Measurements from ENCODE around the gene CD1B.
"Not testable (repeated sequence)": the region's sequence is repeated elsewhere in the genome, so short reads cannot be mapped to it uniquely, and the experiment has no call there.

CD1B gene

DNA sequence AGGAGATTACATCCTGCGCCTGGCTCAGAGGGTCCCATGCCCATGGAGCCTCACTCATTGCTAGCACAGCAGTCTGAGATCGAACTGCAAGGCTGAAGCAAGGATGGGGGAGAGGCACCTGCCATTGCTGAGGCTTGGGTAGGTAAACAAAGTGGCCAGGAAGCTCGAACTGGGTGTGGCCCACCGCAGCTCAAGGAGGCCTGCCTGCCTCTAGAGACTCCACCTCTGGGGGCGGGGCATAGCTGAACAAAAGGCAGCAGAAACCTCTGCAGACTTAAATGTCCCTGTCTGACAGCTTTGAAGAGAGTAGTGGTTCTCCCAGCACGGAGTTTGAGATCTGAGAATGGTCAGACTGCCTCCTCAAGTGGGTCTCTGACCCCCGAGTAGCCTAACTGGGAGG lies 5.1 kb upstream of the CD1B start:
- not testable (repeated sequence) for H3K4me1 ChIP-seq (ENCODE audit: insufficient read depth, low read length); H3K27me3 ChIP-seq (ENCODE audit: insufficient read depth, low read length); H3K9me3 ChIP-seq (ENCODE audit: low read length); H2AFZ ChIP-seq (ENCODE audit: low read depth, low read length); H3K36me3 ChIP-seq (ENCODE audit: insufficient read depth, low read length); H3K4me3 ChIP-seq (ENCODE audit: low read length)

GRCh38 chr1:158335213-158335532 lies 3.8 kb upstream of the CD1B start:
- H3K36me3 ChIP-seq (ENCODE audit: insufficient read depth, low read length), result no peaks in the 10 kb centered on the region
- no peak overlapping the region for H2AFZ ChIP-seq (ENCODE audit: low read depth, low read length)
- no peaks in the 10 kb centered on the region for H3K27me3 ChIP-seq (ENCODE audit: insufficient read depth, low read length)
- no peaks in the 10 kb centered on the region for H3K9me3 ChIP-seq (ENCODE audit: low read length)
- H3K4me3 ChIP-seq (ENCODE audit: low read length), result no peak overlapping the region
- H3K4me1 ChIP-seq (ENCODE audit: insufficient read depth, low read length), result no peaks in the 10 kb centered on the region

DNA sequence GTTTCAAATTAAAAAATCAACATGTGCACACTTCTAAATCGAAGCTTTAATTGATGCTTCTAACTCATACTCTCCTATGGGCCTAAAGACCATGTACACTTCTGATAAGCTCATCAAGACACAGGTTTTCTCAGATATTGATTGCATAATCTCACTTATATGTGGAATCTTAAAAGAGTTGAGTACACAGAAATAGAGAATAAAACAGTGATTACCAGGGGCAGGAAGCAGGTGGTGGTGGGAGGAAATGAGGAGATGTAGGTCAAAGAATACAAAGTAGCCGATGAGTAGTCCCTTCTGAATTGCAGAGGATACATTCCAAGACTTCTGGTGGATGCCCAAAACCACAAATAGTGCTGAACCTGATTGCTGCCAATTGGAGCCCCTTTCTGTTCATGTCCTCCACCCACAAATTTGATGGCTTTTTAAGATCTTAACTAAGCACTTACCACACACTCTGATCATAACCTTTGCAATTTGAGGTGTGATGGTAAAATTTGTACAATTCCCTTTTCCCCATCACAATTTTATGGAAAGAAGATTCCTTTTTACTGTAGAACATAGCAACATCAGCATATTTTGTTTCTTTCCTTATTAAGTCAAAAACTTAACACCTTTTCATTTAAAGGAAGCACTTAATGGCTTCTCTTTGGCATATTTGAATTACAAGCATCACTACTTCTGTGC lies 3.3 kb upstream of the CD1B start:
- no peaks in the 10 kb centered on the region for H3K4me1 ChIP-seq (ENCODE audit: insufficient read depth, low read length)
- H2AFZ ChIP-seq (ENCODE audit: low read depth, low read length), result no peak overlapping the region

GRCh38 chr1:158333405-158334155 lies 2.2 kb upstream of the CD1B start:
- Histone ChIP-seq H3K9me3 (ENCODE audit: low read length) (no peaks in the 10 kb centered on the region), H3K27me3 (ENCODE audit: insufficient read depth, low read length) (no peaks in the 10 kb centered on the region), H3K4me3 (ENCODE audit: low read length) (no peak overlapping the region), H2AFZ (ENCODE audit: low read depth, low read length) (no peak overlapping the region), H3K36me3 (ENCODE audit: insufficient read depth, low read length) (no peaks in the 10 kb centered on the region), H3K4me1 (ENCODE audit: insufficient read depth, low read length) (no peaks in the 10 kb centered on the region)

More for the DNA sequence above, 3.3 kb upstream of the CD1B start:
- Histone ChIP-seq H3K9me3 (ENCODE audit: low read length) (no peaks in the 10 kb centered on the region), H3K4me3 (ENCODE audit: low read length) (no peak overlapping the region), H3K36me3 (ENCODE audit: insufficient read depth, low read length) (no peaks in the 10 kb centered on the region), H3K27me3 (ENCODE audit: insufficient read depth, low read length) (no peaks in the 10 kb centered on the region)

DNA sequence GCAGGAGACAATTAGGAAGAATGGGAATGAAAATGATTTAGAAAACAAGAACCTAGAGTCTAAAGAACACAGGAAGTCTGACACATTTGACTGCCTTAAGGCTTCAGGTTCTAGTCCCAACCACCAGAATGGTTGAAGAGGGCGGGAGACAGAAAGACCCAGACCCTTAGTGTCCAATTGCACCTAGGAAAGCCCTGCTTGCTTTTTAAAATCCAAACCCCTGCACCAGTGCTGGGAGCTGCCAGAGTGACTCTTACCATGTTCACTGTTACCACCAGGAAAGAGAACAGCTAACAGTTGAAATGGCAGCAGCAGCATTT lies 265 bp downstream of the CD1B start:
- no peak overlapping the region for H3K4me3 ChIP-seq (ENCODE audit: low read length)
- H3K9me3 ChIP-seq (ENCODE audit: low read length), result no peaks in the 10 kb centered on the region
- H2AFZ ChIP-seq (ENCODE audit: low read depth, low read length), result no peak overlapping the region
- no peaks in the 10 kb centered on the region for H3K36me3 ChIP-seq (ENCODE audit: insufficient read depth, low read length)
- no peaks in the 10 kb centered on the region for H3K4me1 ChIP-seq (ENCODE audit: insufficient read depth, low read length)
- no peaks in the 10 kb centered on the region for H3K27me3 ChIP-seq (ENCODE audit: insufficient read depth, low read length)

DNA sequence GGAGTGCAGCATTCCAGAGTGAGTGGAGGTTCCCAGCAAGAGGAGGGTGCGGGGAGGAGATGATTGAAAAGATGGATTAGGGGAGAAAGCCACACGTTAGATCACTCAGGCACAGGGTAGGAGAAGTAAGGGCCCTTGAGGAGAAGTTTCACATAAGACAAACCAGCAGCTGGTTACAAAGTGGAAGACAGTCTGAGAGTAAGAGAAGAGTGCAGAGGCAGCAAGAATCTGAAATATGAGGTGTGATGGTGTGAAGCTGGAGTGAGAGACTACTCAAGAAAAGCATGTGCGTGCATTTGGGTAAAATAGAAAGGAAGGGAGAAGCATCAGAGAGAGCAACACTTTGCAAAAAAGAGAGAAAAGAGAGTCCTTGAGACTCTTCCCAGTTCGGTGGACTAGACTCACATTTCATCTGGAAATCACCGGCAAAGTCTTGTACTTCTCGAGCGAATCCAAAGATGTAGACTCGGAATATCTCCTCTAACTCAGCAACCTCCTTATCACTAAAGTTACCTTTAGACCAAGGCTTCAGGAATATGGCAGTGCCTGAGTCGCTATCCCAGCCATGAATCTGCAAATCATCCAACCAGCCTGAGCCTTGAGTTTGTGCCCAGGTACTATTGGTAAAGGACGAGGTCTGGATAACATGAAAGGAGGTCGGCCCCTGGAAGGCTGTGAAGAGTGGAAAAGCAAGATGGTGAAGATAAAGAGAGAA lies 783 bp downstream of the CD1B start:
- no peak overlapping the region for H2AFZ ChIP-seq (ENCODE audit: low read depth, low read length)
- no peaks in the 10 kb centered on the region for H3K27me3 ChIP-seq (ENCODE audit: insufficient read depth, low read length)
- no peaks in the 10 kb centered on the region for H3K9me3 ChIP-seq (ENCODE audit: low read length)
- no peak overlapping the region for H3K4me3 ChIP-seq (ENCODE audit: low read length)
- H3K4me1 ChIP-seq (ENCODE audit: insufficient read depth, low read length), result no peaks in the 10 kb centered on the region
- H3K36me3 ChIP-seq (ENCODE audit: insufficient read depth, low read length), result no peaks in the 10 kb centered on the region

DNA sequence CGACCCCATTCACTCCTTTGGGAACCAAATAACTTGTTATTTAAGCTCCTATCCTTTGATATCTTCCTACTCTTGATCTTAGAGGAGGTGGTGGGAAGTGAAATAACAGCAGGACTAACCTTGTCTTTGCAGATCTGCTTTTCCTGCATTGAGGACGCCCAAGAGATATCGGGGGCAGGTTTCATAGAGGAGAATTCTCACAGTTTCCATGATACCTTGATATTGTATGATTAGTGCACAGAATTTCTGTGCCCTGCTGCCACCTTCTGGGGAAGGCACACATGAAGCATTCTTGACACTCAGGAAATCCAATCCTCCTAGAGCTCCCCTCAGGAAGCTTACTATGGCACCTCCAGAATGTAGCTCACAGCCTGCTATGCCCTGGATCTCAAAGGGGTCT lies 1.6 kb downstream of the CD1B start:
- Histone ChIP-seq H3K9me3 (ENCODE audit: low read length) (no peaks in the 10 kb centered on the region), H3K4me1 (ENCODE audit: insufficient read depth, low read length) (no peaks in the 10 kb centered on the region), H3K36me3 (ENCODE audit: insufficient read depth, low read length) (no peaks in the 10 kb centered on the region), H3K4me3 (ENCODE audit: low read length) (no peak overlapping the region), H3K27me3 (ENCODE audit: insufficient read depth, low read length) (no peaks in the 10 kb centered on the region), H2AFZ (ENCODE audit: low read depth, low read length) (no peak overlapping the region)

DNA sequence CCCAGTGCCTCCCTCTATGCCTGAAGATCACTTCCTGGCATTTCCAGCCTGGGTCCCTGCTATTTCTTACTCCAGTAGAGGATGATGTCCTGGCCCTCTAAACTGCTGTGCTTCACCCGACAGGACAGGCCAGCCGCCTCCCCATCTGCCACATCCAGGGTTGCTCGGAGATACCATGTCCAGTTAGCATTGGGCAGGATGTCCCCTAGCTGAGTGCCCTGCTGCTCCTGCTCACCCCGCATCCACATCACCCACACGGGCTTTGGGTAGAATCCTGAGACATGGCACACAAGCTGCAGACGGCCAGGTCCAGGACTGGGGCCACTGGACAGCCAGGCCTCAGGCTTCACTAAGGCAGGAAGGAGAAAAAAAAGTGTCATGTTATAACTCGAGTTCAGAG lies 2.0 kb downstream of the CD1B start:
- Histone ChIP-seq H2AFZ (ENCODE audit: low read depth, low read length) (no peak overlapping the region), H3K4me3 (ENCODE audit: low read length) (no peak overlapping the region), H3K27me3 (ENCODE audit: insufficient read depth, low read length) (no peaks in the 10 kb centered on the region), H3K4me1 (ENCODE audit: insufficient read depth, low read length) (no peaks in the 10 kb centered on the region), H3K9me3 (ENCODE audit: low read length) (no peaks in the 10 kb centered on the region), H3K36me3 (ENCODE audit: insufficient read depth, low read length) (no peaks in the 10 kb centered on the region)

GRCh38 chr1:158328426-158328825 lies 2.9 kb downstream of the CD1B start:
- Histone ChIP-seq H3K4me1 (ENCODE audit: insufficient read depth, low read length) (no peaks in the 10 kb centered on the region), H3K9me3 (ENCODE audit: low read length) (no peaks in the 10 kb centered on the region), H3K36me3 (ENCODE audit: insufficient read depth, low read length) (no peaks in the 10 kb centered on the region), H2AFZ (ENCODE audit: low read depth, low read length) (no peak overlapping the region), H3K27me3 (ENCODE audit: insufficient read depth, low read length) (no peaks in the 10 kb centered on the region), H3K4me3 (ENCODE audit: low read length) (no peak overlapping the region)

DNA sequence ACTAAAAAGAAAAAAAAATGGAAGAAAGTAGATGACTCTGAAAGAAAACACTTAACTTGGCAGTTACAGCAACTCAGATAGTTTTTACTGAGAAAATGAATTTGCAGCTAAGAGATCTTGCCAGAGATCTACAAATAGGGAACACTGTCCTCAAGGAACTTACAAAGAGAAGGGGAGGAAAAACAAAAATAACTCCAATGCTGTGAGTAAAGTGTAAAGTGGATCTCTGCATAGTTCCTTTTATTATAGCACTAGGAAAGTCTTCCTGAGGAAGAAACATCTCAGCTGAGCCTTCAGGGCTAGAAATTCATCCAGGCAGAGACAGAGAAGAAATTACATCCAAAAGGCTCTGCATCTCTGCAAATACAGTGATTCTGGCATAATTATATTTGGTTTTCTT lies 3.9 kb downstream of the CD1B start:
- H3K4me1 ChIP-seq (ENCODE audit: insufficient read depth, low read length), result no peaks in the 10 kb centered on the region

DNA sequence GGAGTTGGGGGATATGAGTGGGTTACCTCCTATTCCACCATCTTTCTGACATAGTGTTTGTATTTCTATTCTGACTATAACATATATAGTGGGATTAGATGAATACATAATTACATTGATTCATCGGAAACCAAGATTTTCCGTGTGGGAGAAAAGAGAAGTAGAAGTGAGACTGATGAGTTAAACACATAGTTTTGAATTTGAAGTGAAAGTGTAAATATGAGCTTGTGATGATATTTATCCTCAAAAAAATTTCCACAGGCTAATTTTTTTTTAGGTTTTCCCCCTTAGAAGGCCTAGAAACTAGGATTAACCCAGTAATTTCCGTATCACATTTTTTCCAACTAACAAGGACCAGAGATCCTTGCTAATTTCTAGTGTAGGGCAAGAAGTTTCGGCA lies 6.9 kb downstream of the CD1B start:
- Histone ChIP-seq H2AFZ (ENCODE audit: low read depth, low read length) (no peak overlapping the region), H3K27me3 (ENCODE audit: insufficient read depth, low read length) (no peaks in the 10 kb centered on the region), H3K4me3 (ENCODE audit: low read length) (no peak overlapping the region), H3K36me3 (ENCODE audit: insufficient read depth, low read length) (no peaks in the 10 kb centered on the region), H3K4me1 (ENCODE audit: insufficient read depth, low read length) (no peaks in the 10 kb centered on the region), H3K9me3 (ENCODE audit: low read length) (no peaks in the 10 kb centered on the region)

More for the DNA sequence above, 3.9 kb downstream of the CD1B start:
- Histone ChIP-seq H3K36me3 (ENCODE audit: insufficient read depth, low read length) (no peaks in the 10 kb centered on the region), H2AFZ (ENCODE audit: low read depth, low read length) (no peak overlapping the region), H3K4me3 (ENCODE audit: low read length) (no peak overlapping the region), H3K9me3 (ENCODE audit: low read length) (no peaks in the 10 kb centered on the region), H3K27me3 (ENCODE audit: insufficient read depth, low read length) (no peaks in the 10 kb centered on the region)

- Histone ChIP-seq H2AFZ (ENCODE audit: low read depth, low read length) (no peak overlapping the region), H3K4me1 (ENCODE audit: insufficient read depth, low read length) (no peaks in the 10 kb centered on the region), H3K4me3 (ENCODE audit: low read length) (no peak overlapping the region), H3K27me3 (ENCODE audit: insufficient read depth, low read length) (no peaks in the 10 kb centered on the region), H3K9me3 (ENCODE audit: low read length) (no peaks in the 10 kb centered on the region), H3K36me3 (ENCODE audit: insufficient read depth, low read length) (no peaks in the 10 kb centered on the region)
Measured at GRCh38 chr1:158323866-158324265, 7.5 kb downstream of the CD1B start.

DNA sequence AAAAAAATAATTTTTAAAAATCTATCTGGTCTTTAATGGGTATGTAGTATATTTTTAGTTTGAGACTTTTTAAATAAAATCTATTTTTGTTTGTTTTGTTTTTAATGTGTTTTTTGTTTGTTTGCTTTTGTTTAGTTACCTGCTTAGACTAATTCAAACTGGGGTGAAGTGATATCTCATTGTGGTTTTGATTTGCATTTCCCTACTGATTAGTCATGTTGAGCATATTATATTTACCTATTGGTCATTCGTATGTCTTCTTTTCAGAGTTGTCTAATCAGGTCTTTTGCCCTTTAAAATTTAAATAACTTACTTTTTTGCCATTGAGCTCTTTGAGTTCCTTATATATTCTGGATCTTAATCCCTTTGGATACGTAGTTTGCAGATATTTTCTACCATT lies 20.3 kb downstream of the CD1B start:
- no peaks in the 10 kb centered on the region for H3K4me1 ChIP-seq (ENCODE audit: insufficient read depth, low read length)
- no peaks in the 10 kb centered on the region for H3K36me3 ChIP-seq (ENCODE audit: insufficient read depth, low read length)
- no peak overlapping the region for H2AFZ ChIP-seq (ENCODE audit: low read depth, low read length)
- H3K27me3 ChIP-seq (ENCODE audit: insufficient read depth, low read length), result no peaks in the 10 kb centered on the region
- no peak overlapping the region for H3K4me3 ChIP-seq (ENCODE audit: low read length)
- H3K9me3 ChIP-seq (ENCODE audit: low read length), result no peaks in the 10 kb centered on the region
